BE2C (cell line): ENCODE data around the gene NTRK2.

ENCODE experiments used
- DNase-seq: peaks from one replicate; pipeline ENCODE4 v3.0.0-alpha.2; 2020
- H3K27me3 ChIP-seq: fragments of 250-450 bp; sonication (Bioruptor Pico); 2 replicates; pipeline ENCODE4 v1.5.1; 2020; ENCODE audit warnings: mild to moderate bottlenecking
- H3K36me3 ChIP-seq: fragments of 250-450 bp; sonication (Bioruptor Pico); 2 replicates; pipeline ENCODE4 v1.5.1; 2020; ENCODE audit warnings: mild to moderate bottlenecking
- H3K4me1 ChIP-seq: fragments of 250-450 bp; sonication (Bioruptor Pico); 2 replicates; pipeline ENCODE4 v1.5.1; 2020
- H3K4me3 ChIP-seq: 2 replicates; pipeline ENCODE4 v1.5.1; 2011; ENCODE audit warnings: low read depth, low read length
- H3K9me3 ChIP-seq: fragments of 250-450 bp; sonication (Bioruptor Pico); 2 replicates; pipeline ENCODE4 v1.5.1; 2020
- TF ChIP-seq, protein P1 (sequence below): IDR thresholded peaks from 2 replicates; pipeline ENCODE4 v1.5.1; 2012; ENCODE audit warnings: mild to moderate bottlenecking, low read depth, low read length

NTRK2 gene

GRCh38 chr9:84702471-84702870 lies 32.9 kb downstream of the NTRK2 start:
- Histone ChIP-seq H3K9me3 (no peaks in the 10 kb centered on the region), H3K4me1 (no peaks in the 10 kb centered on the region), H3K4me3 (no peak overlapping the region), H3K36me3 (no peaks in the 10 kb centered on the region), H3K27me3 (no peaks in the 10 kb centered on the region)
- DNase-seq = no peak
- TF ChIP-seq, protein P1, sequence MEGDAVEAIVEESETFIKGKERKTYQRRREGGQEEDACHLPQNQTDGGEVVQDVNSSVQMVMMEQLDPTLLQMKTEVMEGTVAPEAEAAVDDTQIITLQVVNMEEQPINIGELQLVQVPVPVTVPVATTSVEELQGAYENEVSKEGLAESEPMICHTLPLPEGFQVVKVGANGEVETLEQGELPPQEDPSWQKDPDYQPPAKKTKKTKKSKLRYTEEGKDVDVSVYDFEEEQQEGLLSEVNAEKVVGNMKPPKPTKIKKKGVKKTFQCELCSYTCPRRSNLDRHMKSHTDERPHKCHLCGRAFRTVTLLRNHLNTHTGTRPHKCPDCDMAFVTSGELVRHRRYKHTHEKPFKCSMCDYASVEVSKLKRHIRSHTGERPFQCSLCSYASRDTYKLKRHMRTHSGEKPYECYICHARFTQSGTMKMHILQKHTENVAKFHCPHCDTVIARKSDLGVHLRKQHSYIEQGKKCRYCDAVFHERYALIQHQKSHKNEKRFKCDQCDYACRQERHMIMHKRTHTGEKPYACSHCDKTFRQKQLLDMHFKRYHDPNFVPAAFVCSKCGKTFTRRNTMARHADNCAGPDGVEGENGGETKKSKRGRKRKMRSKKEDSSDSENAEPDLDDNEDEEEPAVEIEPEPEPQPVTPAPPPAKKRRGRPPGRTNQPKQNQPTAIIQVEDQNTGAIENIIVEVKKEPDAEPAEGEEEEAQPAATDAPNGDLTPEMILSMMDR = no peak

DNA sequence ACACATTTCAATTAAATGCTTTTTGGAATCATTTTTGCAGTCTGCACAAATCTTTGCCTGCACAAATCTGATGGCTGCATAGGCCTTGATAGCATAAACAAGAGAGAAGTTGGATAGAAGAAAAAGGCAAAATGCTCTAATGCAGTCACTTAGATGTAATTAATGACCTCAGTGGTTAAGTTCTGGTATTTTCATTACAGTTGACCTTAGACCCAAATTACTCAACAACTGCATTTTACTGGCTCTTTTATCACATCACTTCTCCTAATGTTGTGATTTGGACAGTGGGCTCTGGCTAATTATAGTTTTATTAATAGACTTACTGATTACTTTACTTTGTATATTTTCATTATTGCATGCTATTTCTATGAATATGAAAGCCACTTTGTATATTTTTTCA lies 34.3 kb downstream of the NTRK2 start:
- no peaks in the 10 kb centered on the region for H3K4me1 ChIP-seq
- TF ChIP-seq, protein P1 = no peak

DNA sequence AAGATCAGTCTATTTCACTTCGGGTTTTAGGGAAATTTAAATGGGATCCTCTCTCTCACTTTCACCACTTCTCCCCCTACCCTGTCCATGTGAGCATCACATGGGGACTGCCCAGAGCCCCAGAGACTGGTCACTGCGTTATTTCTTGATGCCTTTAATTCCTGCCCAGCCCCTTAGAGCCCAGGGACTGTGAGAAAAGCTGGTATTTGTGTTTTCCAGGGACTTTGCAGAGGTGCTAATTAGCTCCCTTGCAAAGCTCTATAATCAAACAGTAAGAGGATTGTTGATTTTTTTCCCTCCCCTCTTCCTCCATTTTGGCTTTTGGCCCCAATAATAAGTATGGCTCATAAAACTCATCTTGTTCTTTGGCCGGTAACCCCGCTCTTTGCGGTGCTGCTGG lies 35.6 kb downstream of the NTRK2 start:
- TF ChIP-seq, protein P1 = no peak
- Histone ChIP-seq H3K27me3 (no peaks in the 10 kb centered on the region), H3K36me3 (no peaks in the 10 kb centered on the region), H3K4me1 (no peaks in the 10 kb centered on the region), H3K4me3 (no peak overlapping the region), H3K9me3 (no peaks in the 10 kb centered on the region)
- no peak for DNase-seq

More for the DNA sequence above, 34.3 kb downstream of the NTRK2 start:
- Histone ChIP-seq H3K4me3 (no peak overlapping the region), H3K9me3 (no peaks in the 10 kb centered on the region), H3K27me3 (no peaks in the 10 kb centered on the region), H3K36me3 (no peaks in the 10 kb centered on the region)
- no peak for DNase-seq

GRCh38 chr9:84708400-84708799 lies 38.9 kb downstream of the NTRK2 start:
- TF ChIP-seq, protein P1 = no peak
- no peaks in the 10 kb centered on the region for H3K9me3 ChIP-seq
- DNase-seq = no peak
- no peaks in the 10 kb centered on the region for H3K27me3 ChIP-seq
- no peaks in the 10 kb centered on the region for H3K36me3 ChIP-seq
- H3K4me1 ChIP-seq = no peaks in the 10 kb centered on the region
- no peak overlapping the region for H3K4me3 ChIP-seq

DNA sequence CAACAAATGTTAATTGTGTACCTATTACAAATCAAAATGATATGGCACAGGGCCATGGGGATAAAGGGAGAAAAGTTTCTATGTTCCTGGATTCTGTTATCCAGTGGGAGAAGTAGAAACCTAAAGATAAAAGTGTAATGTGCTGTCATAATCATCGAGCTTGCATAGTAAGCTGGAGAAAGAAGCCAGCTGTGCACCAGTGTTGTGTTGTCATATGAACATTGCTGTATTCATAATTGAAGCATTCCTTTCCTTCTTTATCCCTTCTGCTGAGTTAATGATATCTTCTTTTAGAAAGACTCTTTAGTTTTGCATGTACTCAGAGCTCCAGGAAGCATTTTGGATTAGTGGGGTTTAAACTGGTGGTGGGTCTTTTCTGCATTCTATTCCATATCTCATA lies 39.5 kb downstream of the NTRK2 start:
- Histone ChIP-seq H3K36me3 (no peaks in the 10 kb centered on the region), H3K9me3 (no peaks in the 10 kb centered on the region), H3K4me3 (no peak overlapping the region), H3K4me1 (no peaks in the 10 kb centered on the region), H3K27me3 (no peaks in the 10 kb centered on the region)
- TF ChIP-seq, protein P1 = no peak
- no peak for DNase-seq

DNA sequence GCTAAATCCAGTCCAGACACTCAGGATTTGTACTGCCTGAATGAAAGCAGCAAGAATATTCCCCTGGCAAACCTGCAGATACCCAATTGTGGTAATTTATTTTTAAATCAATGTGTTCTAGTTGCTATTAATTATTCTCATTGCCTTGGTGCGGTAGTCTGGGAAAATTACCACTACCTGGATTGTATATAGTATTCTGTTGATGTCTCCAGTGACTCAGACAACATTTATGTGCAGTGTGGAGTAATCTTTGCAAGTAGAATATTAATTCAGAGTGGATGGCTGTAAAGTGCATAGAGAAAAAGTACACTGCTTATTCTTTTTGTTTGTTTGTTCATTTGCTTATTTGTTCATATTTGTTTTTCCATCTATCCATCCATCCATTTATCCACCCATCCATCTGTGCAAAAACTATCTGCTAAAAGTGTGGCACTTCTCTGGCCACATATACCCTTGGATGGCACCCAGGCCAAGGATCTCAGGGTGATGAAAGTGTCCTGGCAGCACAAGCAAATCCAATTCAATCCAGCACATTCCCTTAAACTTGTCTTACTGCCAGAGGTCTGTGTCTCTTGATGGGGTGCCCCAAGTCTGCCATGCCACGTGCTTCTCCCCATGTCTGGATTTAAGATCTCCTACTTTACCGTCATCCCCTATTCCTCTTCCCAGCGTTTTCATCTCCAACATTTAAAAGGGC lies 41.3 kb downstream of the NTRK2 start:
- no peaks in the 10 kb centered on the region for H3K36me3 ChIP-seq
- no peak overlapping the region for H3K4me3 ChIP-seq
- no peaks in the 10 kb centered on the region for H3K9me3 ChIP-seq
- TF ChIP-seq, protein P1 = no peak
- DNase-seq = no peak
- H3K4me1 ChIP-seq = no peaks in the 10 kb centered on the region
- no peaks in the 10 kb centered on the region for H3K27me3 ChIP-seq
